T-cell (primary cell): ENCODE measurements around the gene ABO. TPM values are rescaled to one million over a fixed set of nuclear protein-coding genes. Genes with fewer than 3 reads are reported as not detected.
"Not testable (repeated sequence)": the region's sequence is repeated elsewhere in the genome, so short reads cannot be mapped to it uniquely, and the experiment has no call there.

Experiments
- ATAC-seq, 4 experiments: fragments of 200-7000 bp in 3 of 4; fragments of 150-1000 bp in 1 of 4; cut with Tn5 transposase; replicated peaks in 1 of 4; 1 replicate in 3 of 4; 2 replicates in 1 of 4; pipeline ENCODE4 v1.10.0; 2021; ENCODE audit warnings: moderate library complexity in 3 of 4, mild to moderate bottlenecking in 2 of 4, moderate number of reproducible peaks in 1 of 4
- CTCF ChIA-PET, 2 donors: fragments of 300-600 bp; sonication (Branson Sonifier 250); formaldehyde crosslinking; loops; one replicate each; lab custom pipeline; 2022; ENCODE audit warnings: antibody characterized with exemption in 2 of 2; lab: Charles Lee
- POLR2A ChIA-PET, 2 donors: fragments of 300-600 bp; sonication (Branson Sonifier 250); formaldehyde crosslinking; loops; one replicate each; lab custom pipeline; 2022; ENCODE audit warnings: antibody characterized with exemption in 2 of 2; lab: Charles Lee
- DNase-seq, 35 experiments: peaks; one replicate each; pipeline versions ENCODE4 v3.0.0 to v3.0.0-alpha.2; 2013 to 2023
- H3K27ac ChIP-seq: one replicate; pipeline ENCODE4 v1.5.1; 2013; ENCODE audit warnings: low read length
- H3K27me3 ChIP-seq, 2 experiments: replicated peaks in 1 of 2; 1 replicate in 1 of 2; 2 replicates in 1 of 2; pipeline versions ENCODE4 v1.6.1 to v1.7.0; 2013; ENCODE audit warnings: low read length in 1 of 2, mixed read lengths in 1 of 2; ENCODE audit not compliant: control insufficient read depth in 2 of 2, insufficient read depth in 2 of 2; ENCODE audit errors: extremely low read depth in 1 of 2
- H3K36me3 ChIP-seq, 2 donors: 1 replicate in 1 of 2; 2 replicates in 1 of 2; pipeline versions ENCODE4 v1.6.1 to v1.7.0; 2013; ENCODE audit warnings: low read length in 1 of 2; ENCODE audit not compliant: control insufficient read depth in 2 of 2, insufficient read depth in 1 of 2; ENCODE audit errors: extremely low read depth in 1 of 2
- H3K4me1 ChIP-seq, 2 experiments: 1 replicate in 1 of 2; 2 replicates in 1 of 2; pipeline versions ENCODE4 v1.6.1 to v1.7.0; 2013; ENCODE audit warnings: low read length in 2 of 2, mixed read lengths in 1 of 2; ENCODE audit not compliant: insufficient read depth in 2 of 2, control insufficient read depth in 1 of 2; ENCODE audit errors: extremely low read depth in 1 of 2
- H3K4me3 ChIP-seq, 2 donors: 1 replicate in 1 of 2; 2 replicates in 1 of 2; pipeline versions ENCODE4 v1.5.1 to v1.7.0; 2013; ENCODE audit warnings: mild to moderate bottlenecking in 2 of 2, low read length in 1 of 2, moderate library complexity in 1 of 2; ENCODE audit not compliant: control insufficient read depth in 1 of 2; ENCODE audit errors: extremely low read depth in 1 of 2
- H3K9me3 ChIP-seq: 2 replicates; pipeline ENCODE4 v1.7.0; 2013
- H3K27ac Mint-ChIP-seq, 2 donors: one replicate each; pipeline ENCODE4 v1.8.0; 2020 to 2021; ENCODE audit warnings: mild to moderate bottlenecking in 2 of 2, mixed read lengths in 2 of 2
- H3K27me3 Mint-ChIP-seq, 2 donors: one replicate each; pipeline ENCODE4 v1.8.0; 2021 to 2022; ENCODE audit warnings: mixed read lengths in 2 of 2
- H3K36me3 Mint-ChIP-seq: one replicate; pipeline ENCODE4 v1.8.0; 2021; ENCODE audit warnings: mixed read lengths
- H3K4me1 Mint-ChIP-seq, 3 donors: one replicate each; pipeline ENCODE4 v1.8.0; 2020 to 2022; ENCODE audit warnings: mixed read lengths in 3 of 3, mild to moderate bottlenecking in 1 of 3
- H3K4me3 Mint-ChIP-seq, 3 donors: one replicate each; pipeline ENCODE4 v1.8.0; 2020 to 2022; ENCODE audit warnings: mild to moderate bottlenecking in 3 of 3, mixed read lengths in 3 of 3, moderate library complexity in 3 of 3
- H3K9me3 Mint-ChIP-seq, 3 donors: one replicate each; pipeline ENCODE4 v1.8.0; 2020 to 2022; ENCODE audit warnings: mixed read lengths in 3 of 3
- WGBS: methylation state at CpG from one replicate; pipeline ENCODE4 v1.1.5; 2013; ENCODE audit warnings: missing lambda C conversion rate; ENCODE audit not compliant: insufficient coverage; 5-methylcytosine and 5-hydroxymethylcytosine counted together
- total RNA-seq, 35 experiments: library from RNA in 6 of 35; stranded (reverse) in 6 of 35; fragments of 120-200 nt in 1 of 35; gene quantifications; one replicate each; pipeline versions ENCODE4 v1.2.1 to v1.2.4 and lab custom pipeline; 2013 to 2026

The ABO gene
- total RNA-seq, 5 donors from 2014 or later (not counting 1 experiment from before 2014, with no cell fraction given) = 0.06 to 1.8 (median 0.37) TPM; not detected in 1

DNA sequence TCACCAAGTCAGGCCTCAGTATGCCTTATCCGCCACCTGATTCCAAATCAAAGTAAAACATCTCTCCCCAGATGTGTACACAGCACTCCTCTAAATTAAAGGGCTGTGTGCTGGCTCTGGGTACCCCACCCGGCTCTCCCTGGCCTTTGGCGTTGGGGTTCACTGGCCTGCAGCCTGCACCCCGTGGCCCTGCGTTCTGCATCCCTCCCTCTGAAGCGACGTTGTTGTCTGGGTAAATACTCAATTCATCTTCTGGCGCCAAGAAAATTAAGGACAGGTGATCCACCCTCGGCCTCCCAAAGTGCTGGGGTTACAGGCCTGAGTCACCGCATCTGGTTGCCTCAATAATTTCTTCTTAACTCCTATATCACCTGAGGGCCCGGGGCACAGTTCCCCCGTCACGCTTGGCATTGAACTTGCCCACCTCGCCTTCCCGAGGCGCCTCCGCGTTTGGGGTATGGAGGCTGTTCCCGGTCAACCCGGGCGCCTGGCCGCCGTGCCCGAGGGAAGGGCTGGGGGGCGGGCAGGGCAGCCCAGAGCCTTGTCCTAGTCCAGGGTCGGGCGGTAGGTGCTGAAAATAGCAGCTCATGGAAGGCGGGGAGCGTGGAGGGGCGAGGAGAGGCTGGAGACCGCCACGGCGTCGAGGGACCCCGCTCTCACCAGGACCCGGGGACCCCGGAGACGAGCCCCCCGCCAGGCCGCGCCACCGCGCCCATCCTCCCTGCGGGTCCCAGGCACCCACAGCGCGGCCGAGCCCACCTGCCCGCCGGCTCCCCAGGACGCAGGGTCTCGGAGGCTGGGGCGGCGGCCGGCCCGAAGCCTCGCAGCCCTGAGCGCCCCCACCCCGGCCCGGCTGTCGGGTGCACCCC lies 531 bp downstream of the ABO start:
- Histone ChIP-seq H3K27ac (no peak overlapping the region), H3K4me3 (no peak overlapping the region), H3K27me3 (peaks cover 2 to 50% of the 10 kb centered on the region in 2 experiments), H3K9me3 (no peaks in the 10 kb centered on the region), H3K4me1 (peaks cover 0 to 6% of the 10 kb centered on the region in 2 experiments), H3K36me3 (no peaks in the 10 kb centered on the region)
- no peak for DNase-seq
- Mint-ChIP-seq H3K36me3 (no peaks in the 10 kb centered on the region), H3K4me3 (peak overlapping the region in 1 of 3 donors; percentile 4), H3K4me1 (peaks cover 0 to 5% (median 4%) of the 10 kb centered on the region in 3 donors), H3K27me3 (peaks cover 33 to 61% of the 10 kb centered on the region in 2 donors), H3K9me3 (no peaks in the 10 kb centered on the region), H3K27ac (no peak overlapping the region)
- ChIA-PET POLR2A (no interaction called here), CTCF (no interaction called here)
- 34% methylated on average over 60 of the region's 60 CpGs for WGBS
- no peak for ATAC-seq

DNA sequence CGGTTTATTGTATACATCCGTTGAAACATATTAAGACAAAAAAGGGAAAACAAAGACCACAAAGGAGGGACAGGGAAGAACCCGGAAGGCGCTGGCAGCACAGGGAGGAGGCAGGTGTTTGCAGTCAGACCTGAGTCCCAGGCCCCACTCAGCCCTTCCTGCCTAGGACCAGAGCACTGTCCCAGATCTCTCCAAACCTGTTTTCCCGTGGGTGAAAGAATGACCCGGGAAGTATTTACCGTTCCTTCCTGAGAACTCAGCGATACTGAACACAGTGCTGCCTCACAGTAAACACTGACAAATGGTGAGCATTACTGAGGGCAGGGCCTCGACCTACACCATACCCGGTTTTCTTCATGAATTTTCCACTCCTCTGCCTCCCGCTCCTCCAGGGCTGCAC lies 1.2 kb downstream of the ABO start:
- H3K27me3 Mint-ChIP-seq = peaks cover 33 to 60% of the 10 kb centered on the region in 2 donors
- peaks cover 0 to 6% of the 10 kb centered on the region in 2 experiments for H3K4me1 ChIP-seq
- DNase-seq = no peak
- 69% methylated on average over 10 of the region's 11 CpGs for WGBS
- ChIA-PET POLR2A (no interaction called here), CTCF (no interaction called here)
- peaks cover 0 to 5% (median 4%) of the 10 kb centered on the region in 3 donors for H3K4me1 Mint-ChIP-seq
- peak overlapping the region in 1 of 3 donors; percentile 4 for H3K4me3 Mint-ChIP-seq
- H3K27me3 ChIP-seq = peaks cover 2 to 51% of the 10 kb centered on the region in 2 experiments
- ATAC-seq = no peak
- no peaks in the 10 kb centered on the region for H3K9me3 Mint-ChIP-seq
- H3K9me3 ChIP-seq = no peaks in the 10 kb centered on the region
- H3K27ac ChIP-seq = no peak overlapping the region
- no peak overlapping the region for H3K4me3 ChIP-seq
- H3K27ac Mint-ChIP-seq = no peak overlapping the region
- no peaks in the 10 kb centered on the region for H3K36me3 ChIP-seq
- no peaks in the 10 kb centered on the region for H3K36me3 Mint-ChIP-seq

DNA sequence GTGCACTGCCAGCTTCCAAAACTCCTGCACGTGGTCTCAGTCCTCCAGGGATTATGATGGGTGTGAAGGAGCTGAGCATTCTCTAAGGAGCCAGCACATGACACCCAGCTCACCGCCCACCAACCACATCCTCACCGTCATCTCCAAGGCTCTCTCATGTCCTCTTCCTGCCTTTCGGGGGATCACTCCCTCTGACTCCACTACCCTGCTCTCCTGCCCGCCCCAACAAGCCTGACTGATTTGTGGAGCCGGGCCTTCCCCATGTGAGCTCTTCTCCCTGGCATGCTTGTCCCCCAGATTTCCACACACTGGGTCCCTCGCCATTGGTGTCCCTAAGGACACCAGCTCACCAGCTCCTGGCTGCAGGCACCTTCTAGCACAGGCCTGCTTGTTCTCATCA lies 1.9 kb downstream of the ABO start:
- Histone ChIP-seq H3K4me3 (no peak overlapping the region), H3K4me1 (peaks cover 0 to 6% of the 10 kb centered on the region in 2 experiments), H3K36me3 (no peaks in the 10 kb centered on the region), H3K27ac (no peak overlapping the region), H3K9me3 (no peaks in the 10 kb centered on the region), H3K27me3 (peaks cover 2 to 46% of the 10 kb centered on the region in 2 experiments)
- POLR2A ChIA-PET = no interaction called here
- CTCF ChIA-PET = no interaction called here
- peaks cover 0 to 5% (median 4%) of the 10 kb centered on the region in 3 donors for H3K4me1 Mint-ChIP-seq
- no peak overlapping the region for H3K27ac Mint-ChIP-seq
- DNase-seq (peak in 1 of 35 experiments; percentile 38), ATAC-seq (no peak)
- 56% methylated on average over 6 of the region's 7 CpGs for WGBS
- H3K9me3 Mint-ChIP-seq = no peaks in the 10 kb centered on the region
- no peaks in the 10 kb centered on the region for H3K36me3 Mint-ChIP-seq
- H3K27me3 Mint-ChIP-seq = peaks cover 37 to 61% of the 10 kb centered on the region in 2 donors
- H3K4me3 Mint-ChIP-seq = no peak overlapping the region

- Histone ChIP-seq H3K9me3 (no peaks in the 10 kb centered on the region), H3K4me3 (no peak overlapping the region), H3K27me3 (peaks cover 2 to 31% of the 10 kb centered on the region in 2 experiments), H3K36me3 (no peaks in the 10 kb centered on the region), H3K4me1 (peaks cover 0 to 4% of the 10 kb centered on the region in 2 experiments), H3K27ac (no peak overlapping the region)
- Mint-ChIP-seq H3K27ac (no peak overlapping the region), H3K27me3 (peaks cover 30 to 49% of the 10 kb centered on the region in 2 donors), H3K4me3 (no peak overlapping the region), H3K4me1 (peaks cover 0 to 2% (median 0%) of the 10 kb centered on the region in 3 donors), H3K9me3 (no peaks in the 10 kb centered on the region), H3K36me3 (no peaks in the 10 kb centered on the region)
- no peak for ATAC-seq
- CTCF ChIA-PET = interaction anchor here in 1 of 2 donors (0.6 kb wide), 1 partner anchor 301 kb away, joined by 4 read pairs; no protein-coding TSS in a partner anchor
- DNase-seq = no peak
- 96% methylated on average over 4 of the region's 9 CpGs for WGBS
- POLR2A ChIA-PET = no interaction called here
These were observed 5.3 kb downstream of the ABO start for GRCh38 chr9:133269537-133270362.

DNA sequence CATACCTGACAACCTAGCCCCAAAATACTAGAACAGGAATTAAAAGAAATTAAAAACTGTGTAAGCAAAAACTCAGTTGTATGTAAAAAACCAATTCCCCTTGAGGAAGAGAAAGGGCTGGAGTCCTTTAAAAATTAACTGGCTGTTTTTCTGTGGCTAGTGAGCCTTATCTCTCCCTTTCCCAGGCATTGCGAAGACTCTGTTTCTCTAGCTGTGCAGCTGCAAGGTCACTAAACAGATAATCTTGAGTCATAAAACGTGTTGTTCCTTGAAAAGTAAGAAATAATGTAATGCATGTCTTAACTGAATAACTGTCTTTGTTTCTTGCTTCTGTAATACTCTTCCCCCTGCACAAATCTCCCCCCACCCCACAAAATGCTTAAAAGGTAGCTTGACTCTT lies 5.9 kb downstream of the ABO start:
- H3K27ac Mint-ChIP-seq, ATAC-seq, H3K9me3 ChIP-seq, H3K27ac ChIP-seq, H3K4me3 ChIP-seq, H3K4me1 ChIP-seq, H3K36me3 ChIP-seq, H3K4me3 Mint-ChIP-seq, H3K9me3 Mint-ChIP-seq, H3K4me1 Mint-ChIP-seq, POLR2A ChIA-PET, DNase-seq, H3K36me3 Mint-ChIP-seq: not testable (repeated sequence)
- WGBS = no CpG with 5 or more reads among the region's 2 CpGs
- peaks cover 2 to 25% of the 10 kb centered on the region in 2 experiments for H3K27me3 ChIP-seq
- H3K27me3 Mint-ChIP-seq = peaks cover 27 to 46% of the 10 kb centered on the region in 2 donors
- CTCF ChIA-PET = interaction anchor here in 1 of 2 donors (0.6 kb wide), 1 partner anchor 84 kb away, joined by 3 read pairs; no protein-coding TSS in a partner anchor
